Stimulated activated CD4-positive, alpha-beta T cell treated with anti-CD3 and anti-CD28 coated beads, Interleukin-15, amount 100 ng/mL, for 1 hour (primary cell): ENCODE data around the gene TMEM164.

Experiments
- DNase-seq, 2 donors: peaks; one replicate each; pipeline ENCODE4 v3.0.0-alpha.2; 2020; ENCODE audit warnings: low read depth in 1 of 2, low spot score in 1 of 2

TMEM164 gene

GRCh38 chrX:110188701-110189558 is 186.0 kb downstream of the TMEM164 start:
- DNase-seq = no peak

DNA sequence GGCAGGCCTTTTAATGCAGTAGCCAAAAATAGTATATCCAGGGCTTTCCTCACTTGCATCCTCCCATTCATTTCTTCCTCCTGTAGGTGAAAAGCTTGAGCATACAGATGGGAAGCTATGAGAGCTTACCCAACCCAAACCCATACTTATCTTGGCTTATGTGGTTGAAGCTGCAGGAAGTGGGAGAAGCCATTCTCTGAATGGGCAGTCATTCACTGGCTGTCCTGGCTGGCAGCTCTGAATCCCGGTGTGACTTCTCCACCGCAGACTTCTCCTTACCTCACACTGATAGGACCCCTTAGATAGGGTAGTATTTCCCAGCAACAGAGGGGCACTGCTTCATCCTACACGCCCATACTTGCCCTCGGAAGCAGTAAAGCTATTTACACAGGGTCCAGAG is 189.6 kb downstream of the TMEM164 start:
- no peak for DNase-seq

DNA sequence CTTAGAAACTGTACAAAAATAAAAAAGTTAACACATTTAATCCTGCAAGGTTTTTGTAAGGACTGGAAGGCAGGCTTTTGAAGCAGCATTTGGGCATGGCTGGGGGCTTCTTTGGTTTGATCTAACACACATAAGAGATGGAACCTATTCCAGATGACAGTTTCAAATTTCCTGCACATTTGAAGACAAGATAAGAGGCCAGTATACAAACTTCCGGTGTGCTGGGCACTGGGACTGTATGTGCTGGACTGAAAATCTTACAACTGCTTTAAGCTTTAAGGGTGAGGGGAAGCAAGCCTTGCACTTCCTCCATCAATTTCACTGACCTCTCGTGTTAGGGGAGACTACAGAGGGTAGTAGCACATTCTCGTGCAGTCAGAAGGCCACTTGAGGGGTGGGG is 192.1 kb downstream of the TMEM164 start:
- DNase-seq = no peak

- DNase-seq = no peak
These were observed 198.9 kb downstream of the TMEM164 start for GRCh38 chrX:110201799-110202198.

DNA sequence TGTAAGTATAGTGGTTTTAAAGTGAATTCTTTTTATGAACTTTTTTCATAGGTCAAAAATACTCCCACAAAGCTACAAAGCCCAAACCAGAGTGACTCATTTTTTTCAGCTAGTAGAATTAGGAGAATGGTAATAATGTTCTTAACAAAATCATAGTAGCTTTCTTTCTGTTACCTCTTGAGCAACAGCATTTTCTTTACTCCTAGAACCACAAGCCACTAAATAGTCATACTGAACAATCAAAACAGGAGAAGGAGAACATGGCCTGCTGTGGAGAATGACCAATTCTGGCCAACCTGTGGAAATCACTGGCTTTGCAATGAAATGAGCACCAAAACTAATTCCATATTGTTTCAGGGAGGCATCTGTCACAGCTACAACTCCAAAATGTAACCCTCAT is 202.1 kb downstream of the TMEM164 start:
- DNase-seq = no peak

GRCh38 chrX:110208092-110208491 is 205.2 kb downstream of the TMEM164 start:
- DNase-seq = no peak

GRCh38 chrX:110210417-110211139 is 207.7 kb downstream of the TMEM164 start:
- DNase-seq = no peak

DNA sequence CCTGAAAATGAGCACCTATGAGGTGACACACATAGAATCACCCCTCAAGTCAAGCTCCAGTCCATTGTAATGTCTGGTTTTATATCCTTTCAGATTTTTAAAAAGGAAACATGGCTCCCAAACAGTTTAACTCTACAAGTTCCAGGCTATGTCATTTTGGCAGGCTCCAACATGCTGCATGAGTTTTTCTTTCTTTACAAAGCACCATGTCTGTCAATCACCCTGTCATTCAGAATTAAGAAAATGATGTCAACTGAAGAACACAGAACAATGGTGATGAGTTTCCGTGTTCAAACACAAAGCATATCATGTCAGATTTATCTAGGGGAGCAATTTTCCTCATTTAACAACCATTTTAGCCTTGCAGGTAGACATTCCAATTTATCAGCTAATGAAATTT is 208.4 kb downstream of the TMEM164 start:
- no peak for DNase-seq

- DNase-seq = no peak
These were observed 209.4 kb downstream of the TMEM164 start for GRCh38 chrX:110212299-110212698.

DNA sequence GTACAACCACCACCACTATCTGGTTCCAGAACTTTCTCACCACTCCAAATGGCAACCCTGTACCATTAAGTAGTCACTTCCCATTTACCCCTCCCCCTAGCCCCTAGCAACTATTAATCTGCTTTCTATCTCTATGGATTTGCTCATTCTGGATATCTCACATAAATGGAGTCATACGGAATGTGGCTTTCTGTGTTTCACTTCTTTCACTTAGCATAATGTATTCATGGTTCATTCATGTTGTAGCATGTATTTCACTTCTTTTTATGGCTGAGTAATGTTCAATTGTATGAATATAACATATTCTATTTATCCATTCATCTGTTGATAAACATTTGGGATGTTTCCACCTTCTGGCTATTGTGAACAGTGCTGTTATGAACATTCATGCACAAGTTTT is 210.3 kb downstream of the TMEM164 start:
- no peak for DNase-seq

- no peak for DNase-seq
These were observed 211.8 kb downstream of the TMEM164 start for GRCh38 chrX:110214684-110215083.

DNA sequence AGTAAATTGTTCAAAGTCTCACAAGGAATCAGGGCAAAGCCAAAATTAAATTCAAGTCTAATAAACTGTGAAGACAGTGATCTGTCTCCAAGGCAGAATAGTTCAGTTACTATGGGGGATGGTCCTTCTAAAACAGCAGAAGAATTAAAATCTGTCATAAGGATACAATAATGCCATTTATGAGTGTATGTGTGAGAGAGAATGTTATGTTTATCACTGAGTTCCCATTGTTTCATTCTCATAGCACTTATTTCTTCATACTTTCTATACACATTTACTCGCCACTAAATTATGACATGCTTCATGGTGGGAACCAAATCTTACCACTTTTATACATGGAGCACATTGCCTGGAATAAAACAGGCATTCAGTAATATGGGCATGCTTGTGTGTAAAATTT is 212.5 kb downstream of the TMEM164 start:
- DNase-seq = no peak

DNA sequence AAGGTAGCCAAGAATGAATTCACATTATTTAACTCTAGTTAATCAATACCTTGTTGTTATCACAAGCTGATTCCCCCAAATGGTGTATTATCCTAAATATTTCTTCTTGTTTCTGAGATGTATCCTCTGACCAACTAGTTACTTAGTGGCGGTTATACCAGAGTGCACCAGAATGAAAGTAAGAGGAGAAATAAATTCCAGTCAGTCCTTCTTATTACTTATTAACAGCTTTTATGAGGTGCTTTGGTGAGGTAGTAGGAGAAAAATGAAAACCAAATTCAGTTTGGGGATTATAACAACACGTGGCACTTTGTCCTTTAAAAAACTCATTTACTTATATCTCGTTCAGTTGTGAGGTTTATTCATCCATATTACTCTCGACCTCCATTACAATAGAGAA is 213.1 kb downstream of the TMEM164 start:
- DNase-seq = no peak

DNA sequence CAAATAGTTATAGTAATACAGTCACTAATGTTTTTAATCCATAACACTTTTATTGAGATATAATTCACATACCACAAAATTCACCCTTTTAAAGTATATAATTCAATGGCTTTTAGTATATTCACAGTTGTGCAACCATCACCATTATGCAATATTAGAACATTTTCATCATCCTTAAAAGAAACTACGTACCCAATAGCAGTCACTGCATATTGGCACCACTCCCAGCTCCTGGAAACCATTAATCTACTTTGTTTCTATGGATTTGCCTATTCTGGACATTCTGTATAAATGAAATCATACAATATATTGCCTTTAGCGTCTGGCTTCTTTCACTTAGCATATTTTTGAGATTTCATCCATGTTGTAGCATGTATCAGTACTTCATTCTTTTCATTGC is 215.7 kb downstream of the TMEM164 start:
- no peak for DNase-seq

DNA sequence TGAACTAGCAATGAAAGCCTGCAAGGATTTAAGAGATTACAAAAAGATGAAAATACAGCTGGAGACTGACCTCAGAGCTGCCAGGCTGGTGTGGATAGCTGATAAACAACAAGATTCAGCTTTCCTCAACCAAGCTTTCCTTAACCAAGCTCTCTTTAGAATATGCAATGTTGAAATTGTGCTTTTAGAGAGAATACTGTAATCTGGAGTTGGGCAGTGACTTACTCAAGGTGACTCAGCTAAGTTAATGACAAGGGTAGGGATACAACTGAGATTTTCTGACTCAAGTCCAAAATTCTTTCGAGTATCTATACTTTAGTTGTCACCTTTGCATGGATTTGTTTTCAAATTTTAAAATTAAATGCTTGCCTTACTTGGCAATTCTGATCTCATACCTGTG is 217.0 kb downstream of the TMEM164 start:
- no peak for DNase-seq

DNA sequence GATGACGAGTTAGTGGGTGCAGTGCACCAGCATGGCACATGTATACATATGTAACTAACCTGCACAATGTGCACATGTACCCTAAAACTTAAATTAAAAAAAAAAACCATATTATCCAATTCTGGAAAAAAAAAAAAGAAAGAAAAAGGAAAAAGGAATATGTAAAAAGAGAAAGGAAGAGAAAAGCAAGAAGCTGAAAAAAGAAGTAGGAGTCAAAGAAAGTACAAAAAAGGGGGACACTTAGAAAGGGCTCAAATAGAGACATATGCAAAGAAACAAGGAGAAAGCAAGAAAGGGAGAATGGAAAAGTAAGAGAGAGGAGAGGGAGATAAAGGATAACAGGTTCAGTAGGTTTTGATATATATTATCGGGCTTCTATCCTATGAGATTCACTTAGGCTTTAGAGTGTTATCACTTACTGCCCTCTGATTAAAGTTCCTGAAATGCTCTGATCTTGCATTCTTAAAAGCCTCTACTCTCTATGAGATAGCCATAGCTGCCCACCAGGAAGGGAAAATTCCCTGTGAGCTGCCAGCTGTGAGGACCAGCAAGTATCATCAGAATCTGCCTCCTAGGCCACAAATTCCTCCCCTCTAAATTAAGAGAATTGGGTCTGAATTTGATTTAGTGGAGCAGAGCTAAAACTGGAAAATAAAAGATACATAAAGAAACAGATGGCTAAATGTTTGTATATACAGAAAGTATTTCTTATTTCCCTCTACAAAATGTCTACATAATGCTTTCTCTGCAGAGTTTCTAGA is 219.8 kb downstream of the TMEM164 start:
- DNase-seq = no peak

- no peak for DNase-seq
These were observed 222.2 kb downstream of the TMEM164 start for GRCh38 chrX:110224926-110225617.

DNA sequence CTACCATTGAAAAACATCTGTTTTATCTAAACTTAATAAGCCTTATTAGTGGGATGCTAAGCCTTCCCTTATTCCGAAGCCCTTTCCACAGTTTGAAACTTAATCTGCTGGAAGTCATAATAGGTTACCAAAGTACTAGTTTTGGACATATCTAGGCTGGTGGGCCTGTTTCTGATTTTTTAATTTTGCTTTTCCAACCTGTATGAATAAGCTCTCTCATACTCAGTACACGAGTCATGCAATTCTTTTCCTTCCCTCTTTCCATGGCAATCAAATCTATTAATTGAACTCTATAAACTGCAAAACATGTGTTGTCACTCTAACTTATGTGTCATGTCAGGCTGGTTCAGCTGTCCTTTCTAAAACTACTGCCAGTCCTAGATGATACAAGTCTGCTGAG is 224.0 kb downstream of the TMEM164 start:
- no peak for DNase-seq
